Measurements from ENCODE around the gene FSTL5.

The FSTL5 gene

GRCh38 chr4:161936625-161937550 is 226.9 kb downstream of the FSTL5 start:
- peak; percentile 42 for DNase-seq (ENCODE audit: low read depth)

- no peak for DNase-seq (ENCODE audit: low read depth)
Measured at GRCh38 chr4:161931089-161931488, 232.7 kb downstream of the FSTL5 start.

GRCh38 chr4:161929956-161930355 is 233.8 kb downstream of the FSTL5 start:
- DNase-seq (ENCODE audit: low read depth), result no peak

GRCh38 chr4:161926033-161926828 is 237.6 kb downstream of the FSTL5 start:
- DNase-seq (ENCODE audit: low read depth), result no peak

GRCh38 chr4:161920304-161921052 is 243.3 kb downstream of the FSTL5 start:
- no peak for DNase-seq (ENCODE audit: low read depth)

- DNase-seq (ENCODE audit: low read depth), result no peak
Measured at GRCh38 chr4:161919442-161920220, 244.2 kb downstream of the FSTL5 start.

- no peak for DNase-seq (ENCODE audit: low read depth)
Measured at GRCh38 chr4:161916035-161916434, 247.8 kb downstream of the FSTL5 start.

GRCh38 chr4:161907590-161907955 is 256.2 kb downstream of the FSTL5 start:
- DNase-seq (ENCODE audit: low read depth), result no peak

GRCh38 chr4:161906836-161907589 is 256.8 kb downstream of the FSTL5 start:
- no peak for DNase-seq (ENCODE audit: low read depth)

- no peak for DNase-seq (ENCODE audit: low read depth)
Measured at GRCh38 chr4:161900110-161900509, 263.7 kb downstream of the FSTL5 start.

GRCh38 chr4:161894493-161895167 is 269.2 kb downstream of the FSTL5 start:
- no peak for DNase-seq (ENCODE audit: low read depth)

- DNase-seq (ENCODE audit: low read depth), result no peak
Measured at GRCh38 chr4:161894014-161894413, 269.8 kb downstream of the FSTL5 start.

- no peak for DNase-seq (ENCODE audit: low read depth)
Measured at GRCh38 chr4:161893566-161893965, 270.2 kb downstream of the FSTL5 start.

- no peak for DNase-seq (ENCODE audit: low read depth)
Measured at GRCh38 chr4:161892951-161893350, 270.8 kb downstream of the FSTL5 start.

GRCh38 chr4:161883157-161883556 is 280.6 kb downstream of the FSTL5 start:
- no peak for DNase-seq (ENCODE audit: low read depth)

GRCh38 chr4:161881370-161881769 is 282.4 kb downstream of the FSTL5 start:
- no peak for DNase-seq (ENCODE audit: low read depth)

GRCh38 chr4:161869511-161869910 is 294.3 kb downstream of the FSTL5 start:
- DNase-seq (ENCODE audit: low read depth), result no peak

- DNase-seq (ENCODE audit: low read depth), result no peak
Measured at GRCh38 chr4:161856711-161857326, 307.0 kb downstream of the FSTL5 start.

GRCh38 chr4:161850631-161851030 is 313.2 kb downstream of the FSTL5 start:
- no peak for DNase-seq (ENCODE audit: low read depth)

- DNase-seq (ENCODE audit: low read depth), result no peak
Measured at GRCh38 chr4:161841759-161842158, 322.0 kb downstream of the FSTL5 start.
